MV-4-11 (cell line): Measurements from ENCODE around the gene AHCY.
"Not testable (repeated sequence)": the region's sequence is repeated elsewhere in the genome, so short reads cannot be mapped to it uniquely, and the experiment has no call there.

Experiments
- DNase-seq: peaks from one replicate; lab custom pipeline; 2025; lab: John Stamatoyannopoulos, UW

The AHCY gene

GRCh38 chr20:34322267-34323105, 19.3 kb upstream of the AHCY start:
- DNase-seq, result no peak

- no peak for DNase-seq
These were observed 17.7 kb upstream of the AHCY start for GRCh38 chr20:34320861-34321260.

DNA sequence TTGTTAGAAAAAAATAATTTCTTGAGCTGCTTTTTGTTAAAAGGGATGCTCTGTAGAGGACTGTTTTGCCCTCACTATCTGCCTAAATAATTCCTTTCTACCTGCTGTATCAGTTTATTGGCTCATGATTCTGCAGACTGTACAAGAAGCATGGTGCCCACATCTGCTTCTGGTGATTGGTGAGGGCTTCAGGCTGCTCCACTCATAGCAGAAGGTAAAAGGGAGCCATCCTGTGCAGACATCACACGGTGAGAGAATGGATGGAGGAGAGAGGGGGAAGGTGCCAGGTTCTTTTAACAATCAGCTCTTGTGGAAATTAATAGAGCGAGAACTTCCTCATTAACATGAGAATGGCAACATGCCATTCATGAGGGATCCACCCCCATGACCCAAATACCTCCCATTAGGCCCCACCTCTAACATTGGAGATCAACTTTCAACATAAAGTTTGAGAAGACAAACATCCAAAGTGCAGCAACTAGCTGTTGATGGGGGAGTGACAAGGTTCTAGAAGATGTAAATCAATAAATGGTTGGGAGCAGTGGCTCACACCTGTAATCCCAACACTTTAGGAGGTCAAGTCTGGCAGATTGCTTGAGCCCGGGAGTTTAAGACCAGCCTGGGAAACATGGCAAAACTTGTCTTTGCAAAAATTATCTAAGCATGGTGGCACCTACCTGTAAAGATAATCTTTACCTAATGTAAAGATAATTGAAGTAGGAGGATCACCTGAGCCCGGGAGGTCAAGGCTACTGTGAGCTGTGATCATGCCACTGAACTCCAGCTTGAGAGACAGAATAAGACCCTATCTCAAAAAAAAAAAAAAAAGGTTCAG, 15.7 kb upstream of the AHCY start:
- DNase-seq, result no peak

DNA sequence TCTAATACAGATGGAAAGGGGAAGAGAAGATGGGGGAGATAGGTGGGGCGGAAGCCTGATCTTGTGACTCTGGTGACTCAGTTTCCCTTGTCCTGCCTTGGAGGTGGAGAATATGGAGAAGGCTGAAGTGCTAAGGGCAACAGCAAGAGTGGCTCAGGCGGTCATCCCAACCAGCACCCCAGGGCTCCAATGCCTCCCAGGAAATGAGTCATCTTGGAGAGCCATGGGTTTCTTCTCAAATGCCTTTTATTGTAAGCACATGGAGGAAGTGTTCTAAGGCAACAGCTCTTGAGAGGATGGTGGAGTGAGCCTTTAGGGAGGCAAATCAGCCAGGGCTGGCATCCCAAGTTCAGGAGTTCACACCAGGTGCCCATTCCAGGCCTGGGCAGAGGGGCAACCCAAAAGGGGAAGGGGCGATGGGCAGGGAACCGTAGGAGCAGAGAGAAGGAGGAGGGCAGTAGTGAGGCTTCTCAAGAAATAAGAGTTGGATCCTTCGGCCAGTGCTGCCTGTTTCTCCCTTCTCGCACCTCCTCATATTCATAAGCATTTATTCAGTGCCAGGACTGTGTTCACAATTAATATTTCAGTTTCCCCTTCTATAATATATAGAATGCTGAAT, 13.2 kb upstream of the AHCY start:
- DNase-seq, result peak; percentile 71

GRCh38 chr20:34315236-34315635, 12.1 kb upstream of the AHCY start:
- no peak for DNase-seq

GRCh38 chr20:34312544-34313217, 9.5 kb upstream of the AHCY start:
- DNase-seq, result peak; percentile 77

DNA sequence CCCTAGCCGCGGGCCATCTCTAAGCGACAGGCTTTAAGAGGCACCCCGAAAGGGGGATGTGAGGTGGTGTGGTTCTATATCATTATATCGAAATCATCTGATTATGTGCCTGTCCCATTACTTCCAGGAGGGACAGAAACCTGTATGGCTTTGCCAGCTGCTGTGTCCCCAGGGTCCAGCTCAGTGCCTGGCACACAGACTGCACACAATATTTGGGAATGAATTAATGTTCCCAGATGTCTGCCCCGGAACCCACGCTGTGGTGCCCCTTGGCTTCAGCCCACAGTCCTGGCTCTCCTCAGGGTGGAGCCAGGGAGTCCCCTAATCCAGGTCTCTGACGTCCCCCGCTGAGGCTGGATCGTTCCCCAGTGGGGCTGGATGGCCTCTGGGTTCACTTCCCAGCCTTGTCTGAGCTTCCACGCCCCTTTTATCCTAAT, 8.9 kb upstream of the AHCY start:
- DNase-seq, result no peak

DNA sequence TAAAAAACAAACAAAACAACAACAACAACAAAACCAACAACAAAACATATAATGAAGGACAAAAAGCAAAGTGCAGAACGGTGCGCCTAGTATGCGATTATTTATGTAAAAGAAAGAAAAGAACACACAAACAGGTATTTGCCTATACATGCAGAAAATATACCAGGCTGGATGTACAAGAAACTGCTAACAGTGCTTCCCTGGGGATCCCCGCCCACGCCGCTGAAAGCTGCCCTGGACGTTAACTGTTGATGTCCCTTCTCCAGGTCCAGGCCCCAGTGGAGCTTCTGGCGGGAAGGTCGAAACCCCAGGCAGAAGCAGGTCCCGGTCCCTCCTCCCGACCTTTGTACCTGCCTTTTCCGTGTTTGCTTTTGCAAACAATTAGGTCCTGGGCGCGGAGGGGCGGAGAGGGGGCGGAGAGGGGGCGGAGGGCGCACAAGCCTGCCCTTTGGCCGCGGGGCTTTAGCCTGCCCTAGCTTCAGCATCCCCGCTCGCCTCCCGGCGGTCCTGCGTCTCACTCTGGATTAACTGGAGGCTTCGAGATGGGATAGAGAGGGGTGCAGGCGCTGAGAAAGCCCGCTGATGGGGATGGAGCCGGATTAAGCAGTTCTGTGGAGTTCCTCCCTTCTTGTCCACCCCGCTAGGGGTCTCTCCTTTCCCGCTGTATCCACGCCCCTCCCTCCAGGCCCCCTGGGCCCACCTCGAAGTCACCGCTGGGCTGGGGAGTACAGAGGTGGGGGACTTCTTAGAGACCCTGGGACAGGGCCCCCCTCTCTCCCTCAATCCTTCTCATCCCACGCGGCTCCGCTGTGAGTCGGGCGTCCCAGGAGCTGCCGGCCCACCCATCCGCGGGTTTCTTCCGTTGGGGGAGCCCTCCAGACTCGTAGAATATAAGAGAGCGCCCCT, 8.2 kb upstream of the AHCY start:
- no peak for DNase-seq

DNA sequence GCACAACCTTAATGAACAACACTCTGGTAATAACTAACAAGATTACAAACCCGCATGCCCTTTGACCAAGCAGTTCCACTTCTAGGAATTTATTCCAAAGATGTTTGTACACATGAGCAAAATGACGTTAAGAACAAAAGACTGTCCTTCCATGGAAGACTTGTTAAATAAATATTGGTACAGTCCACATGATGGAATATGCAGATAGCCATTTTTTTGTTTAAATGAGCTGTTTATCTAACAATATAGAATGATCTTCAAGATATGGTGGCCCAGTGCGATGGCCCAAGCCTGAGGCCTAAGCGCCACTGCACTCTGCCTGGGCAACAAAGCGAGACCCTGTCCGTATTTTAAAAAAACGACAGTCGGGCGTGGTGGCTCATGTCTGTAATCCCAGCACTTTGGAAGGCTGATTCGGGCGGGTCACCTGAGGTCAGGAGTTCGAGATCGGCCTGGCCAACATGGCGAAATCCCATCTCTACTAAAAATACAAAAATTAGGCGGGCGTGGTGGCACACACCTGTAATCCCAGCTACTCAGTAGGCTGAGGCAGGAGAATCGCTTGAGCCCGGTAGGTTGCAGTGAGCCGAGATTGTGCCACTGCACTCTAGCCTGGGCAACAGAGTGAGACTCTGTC, 7.4 kb upstream of the AHCY start:
- DNase-seq, result no peak

- no peak for DNase-seq
These were observed 6.5 kb upstream of the AHCY start for GRCh38 chr20:34309691-34310090.

DNA sequence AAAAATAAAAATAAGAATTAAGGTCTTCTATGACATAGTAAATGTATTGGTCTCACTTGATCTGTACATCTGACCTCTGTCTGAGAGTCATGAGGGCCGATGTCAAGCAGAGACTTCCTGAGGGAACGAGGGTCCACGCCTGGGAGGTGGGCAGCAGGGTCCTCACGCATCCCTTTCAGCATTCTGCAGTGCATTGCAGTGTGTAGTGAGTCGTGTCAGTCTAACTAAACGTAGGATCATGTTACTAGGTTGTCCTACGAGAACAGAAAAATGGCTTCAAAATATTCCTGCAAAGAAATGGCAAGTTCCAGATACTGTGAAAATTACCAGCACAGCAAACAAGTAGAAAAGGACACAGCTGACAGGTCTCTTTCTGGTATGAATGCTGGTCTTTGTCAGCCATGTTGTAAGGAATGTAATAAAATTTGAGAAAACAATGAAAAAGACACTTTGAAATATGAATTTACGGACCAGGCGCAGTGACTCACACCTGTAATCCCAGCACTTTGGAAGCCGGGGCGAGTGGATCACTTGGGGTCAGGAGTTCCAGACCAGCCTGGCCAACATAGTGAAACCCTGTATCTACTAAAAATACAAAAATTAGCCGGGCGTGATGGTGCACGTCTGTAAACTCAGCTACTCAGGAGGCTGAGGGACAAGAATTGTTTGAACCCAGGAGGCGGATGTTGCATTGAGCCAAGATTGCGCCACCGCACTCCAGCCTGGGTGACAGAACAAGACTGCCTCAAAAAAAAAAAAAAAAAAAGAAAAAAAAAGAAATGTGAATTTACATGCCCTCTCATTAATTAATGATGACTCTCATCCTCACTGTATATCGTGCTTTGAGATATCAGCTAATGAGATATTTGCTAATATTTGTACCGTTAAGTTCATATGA, 2.4 kb upstream of the AHCY start:
- DNase-seq, result peak; percentile 63

GRCh38 chr20:34302312-34302722, 838 bp downstream of the AHCY start:
- no peak for DNase-seq

DNA sequence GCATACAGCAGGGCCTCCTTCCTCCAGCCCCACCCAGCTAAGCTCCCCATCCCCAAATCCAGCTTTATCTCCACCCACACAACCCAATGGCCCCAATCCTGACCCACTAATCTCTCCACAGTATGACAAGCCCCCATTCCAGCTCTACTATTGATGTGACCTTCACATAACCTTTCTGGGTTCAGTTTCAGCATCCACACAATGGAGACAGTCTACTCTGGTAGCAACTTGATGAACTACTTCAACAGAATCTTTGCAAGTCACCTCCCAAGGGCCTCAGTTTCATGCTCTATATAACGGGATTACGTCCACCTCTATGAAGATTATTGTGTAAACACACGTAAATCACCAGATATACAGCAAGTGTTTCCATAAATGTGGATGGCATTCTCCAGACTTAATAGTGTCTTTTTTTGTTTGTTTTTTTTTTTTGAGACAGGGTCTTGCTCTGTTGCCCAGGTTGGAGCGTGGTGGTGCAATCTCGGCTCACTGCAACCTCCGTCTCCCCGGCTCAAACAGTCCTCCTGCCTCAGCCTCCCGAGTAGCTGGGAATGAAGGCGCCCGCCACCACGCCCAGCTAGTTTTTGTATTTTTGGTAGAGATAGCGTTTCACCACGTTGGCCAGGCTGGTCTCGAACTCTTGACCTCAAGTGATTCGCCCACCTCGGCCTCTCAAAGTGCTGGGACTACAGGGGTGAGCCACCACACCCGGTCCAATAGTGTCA, 1.4 kb downstream of the AHCY start:
- DNase-seq, result no peak

- DNase-seq, result no peak
These were observed 2.2 kb downstream of the AHCY start for GRCh38 chr20:34300809-34301586.

DNA sequence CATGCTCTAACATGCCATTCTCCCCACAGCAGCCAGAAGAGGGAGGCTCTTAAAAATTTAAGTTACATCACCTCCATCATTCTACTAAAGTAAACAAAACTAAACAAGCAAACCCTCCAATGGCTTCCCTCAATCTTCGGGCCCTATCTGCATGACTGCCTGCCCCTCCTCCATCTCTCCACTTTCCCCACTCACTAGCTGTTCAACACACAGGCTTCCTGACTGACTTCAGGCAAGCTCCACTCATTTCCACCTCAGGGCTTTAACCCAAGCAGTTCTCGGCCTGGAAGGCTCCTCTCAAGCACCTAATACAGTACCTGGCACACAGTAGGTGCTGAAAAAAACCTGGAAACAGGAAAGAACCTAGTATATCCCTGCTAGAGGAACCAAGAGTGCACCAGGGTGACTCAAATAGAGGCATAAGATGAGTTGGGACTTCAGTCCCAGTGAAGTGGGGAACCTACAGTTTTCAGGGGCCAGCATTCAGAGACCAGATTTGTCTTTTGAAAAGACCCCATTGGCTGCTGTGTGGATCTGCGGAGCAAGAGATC, 2.8 kb downstream of the AHCY start:
- no peak for DNase-seq

DNA sequence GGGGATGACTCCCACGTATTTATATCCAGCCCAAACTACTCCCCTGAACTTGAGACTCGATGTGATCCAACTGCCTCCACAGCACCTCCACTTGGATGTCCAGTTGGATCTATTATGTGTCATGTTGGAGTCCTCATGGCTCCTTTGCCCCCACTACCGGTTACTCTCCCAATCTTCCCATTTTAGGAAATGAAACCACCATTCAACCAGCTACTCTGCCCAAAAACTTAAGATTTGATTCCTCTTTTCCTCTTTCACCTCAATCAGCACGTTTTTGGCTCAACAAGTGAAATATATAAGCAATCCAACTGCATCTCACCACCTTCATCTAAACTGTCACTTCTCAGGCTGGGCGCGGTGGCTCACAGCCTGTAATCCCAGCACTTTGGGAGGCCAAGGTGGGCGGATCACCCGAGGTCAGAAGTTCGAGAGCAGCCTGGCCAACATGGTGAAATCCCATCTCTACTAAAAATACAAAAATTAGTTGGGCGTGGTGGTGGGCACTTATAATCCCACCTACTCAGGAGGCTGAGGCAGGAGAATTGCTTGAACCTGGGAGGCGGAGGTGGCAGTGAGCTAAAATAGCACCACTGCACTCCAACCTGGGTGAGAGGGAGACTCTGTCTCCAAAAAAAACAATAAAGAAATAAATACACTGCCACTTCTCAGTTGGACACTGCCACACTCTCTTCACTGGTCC, 3.4 kb downstream of the AHCY start:
- peak; percentile 85 for DNase-seq

- not testable (repeated sequence) for DNase-seq
These were observed 4.8 kb downstream of the AHCY start for GRCh38 chr20:34298294-34298784.
